ENCODE measurements around the gene TRMT6.

Gene TRMT6

DNA sequence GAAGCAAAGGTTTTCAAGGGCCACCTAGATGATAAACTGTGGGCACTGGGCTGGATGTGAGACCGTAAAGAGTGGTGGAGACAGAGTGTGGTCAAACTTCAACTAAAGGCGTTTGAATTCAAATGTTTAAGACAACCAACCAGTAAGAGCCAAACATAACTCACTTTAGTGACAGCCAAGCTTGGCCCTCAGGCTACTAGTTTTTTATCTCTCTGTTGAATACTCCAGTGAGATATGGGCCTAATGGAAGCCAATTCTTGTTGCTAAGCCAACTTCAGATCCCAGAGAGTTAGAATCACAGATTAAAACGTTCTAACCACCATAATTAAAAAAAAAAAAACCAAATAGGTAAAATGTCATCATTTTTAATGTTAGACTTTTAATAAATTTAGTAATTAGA is 57.3 kb downstream of the TRMT6 start:
- no peak for DNase-seq

DNA sequence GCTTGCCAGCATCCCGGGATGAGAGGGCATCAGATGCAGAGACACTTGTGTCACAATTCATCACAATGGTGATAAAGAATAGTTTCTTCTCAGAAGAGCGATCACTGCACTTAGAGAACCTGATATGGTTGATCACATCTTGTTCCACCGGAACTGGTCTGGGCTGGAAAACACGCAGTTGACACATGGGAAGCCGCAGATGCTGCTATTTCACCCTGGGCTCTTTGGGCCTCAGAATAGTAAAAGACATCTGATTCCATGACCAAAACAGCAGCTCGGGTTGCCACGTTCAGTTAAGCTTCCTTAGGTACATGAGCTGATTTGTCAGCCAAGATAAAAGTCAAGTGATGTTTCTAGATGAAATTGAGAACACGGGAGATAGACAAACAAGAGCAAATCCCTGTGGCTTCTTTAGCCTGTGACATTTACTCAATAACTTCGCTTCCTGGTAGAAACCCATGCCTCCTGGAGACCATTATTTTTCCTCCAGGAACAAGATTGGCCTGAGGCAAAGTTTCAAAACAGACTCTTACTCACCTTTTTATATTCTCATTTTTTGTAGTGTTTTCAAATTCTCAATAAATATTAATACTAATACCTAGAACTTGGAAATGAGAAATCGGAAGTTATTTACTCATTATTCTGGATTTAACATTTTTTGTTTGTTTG is 59.4 kb downstream of the TRMT6 start:
- no peak for DNase-seq

GRCh38 chr20:5888041-5888440 is 62.3 kb downstream of the TRMT6 start:
- no peak for DNase-seq

DNA sequence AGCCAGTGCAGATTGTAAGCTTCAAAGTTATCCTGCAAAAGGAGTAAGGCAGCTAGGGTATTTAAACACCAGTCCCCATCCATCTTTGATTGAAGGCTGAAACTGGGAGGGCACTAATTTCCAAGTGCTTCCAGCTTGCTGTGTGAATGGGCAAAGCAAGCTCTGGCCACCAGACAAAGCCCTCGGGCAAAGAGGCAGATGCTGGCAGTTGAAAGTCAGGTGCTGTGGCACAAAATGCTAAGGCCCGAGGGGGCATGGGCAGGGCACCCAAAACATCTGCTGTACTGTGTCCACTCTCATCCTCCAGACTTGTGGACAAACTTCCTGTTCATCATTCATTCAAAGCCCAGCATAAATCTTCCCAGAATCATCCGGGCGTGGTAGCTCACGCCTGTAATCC is 62.9 kb downstream of the TRMT6 start:
- no peak for DNase-seq
